IMR-90 (cell line): ENCODE results near the gene MFNG. TPM values are rescaled to one million over a fixed set of nuclear protein-coding genes. Genes with fewer than 3 reads are reported as not detected.

Experiments
- ATAC-seq: fragments of 200-7000 bp; cut with Tn5 transposase; 2 replicates; pipeline ENCODE4 v1.9.1; 2020; ENCODE audit warnings: low read depth, mild to moderate bottlenecking, moderate library complexity
- BruUV-seq: library from RNA; stranded (reverse); fragments of 400-500 nt; replicated peaks from 2 replicates; lab custom pipeline; 2021; lab: Mats Ljungman, UMichigan
- CTCF ChIA-PET: fragments of 300-600 bp; formaldehyde crosslinking; extraction: SDS; loops from one replicate; lab custom pipeline; 2021; ENCODE audit warnings: antibody characterized with exemption; lab: Yijun Ruan, JAX
- POLR2A ChIA-PET: fragments of 300-600 bp; sonication (Branson Sonifier 250); formaldehyde crosslinking; loops from one replicate; lab custom pipeline; 2022; ENCODE audit warnings: antibody characterized with exemption; ENCODE audit not compliant: unreplicated experiment; lab: Charles Lee
- DNase-seq: peaks from one replicate; pipeline ENCODE4 v3.0.0; 2013
- H2AFZ ChIP-seq: replicated peaks from 2 replicates; pipeline ENCODE3; 2013; ENCODE audit warnings: low read length, mild to moderate bottlenecking; ENCODE audit not compliant: poor library complexity
- H2AK5ac ChIP-seq: 2 replicates; pipeline ENCODE4 v1.6.1; 2013; ENCODE audit warnings: low read depth, low read length, inconsistent platforms
- H2AK9ac ChIP-seq: replicated peaks from 2 replicates; pipeline ENCODE3; 2013; ENCODE audit warnings: mild to moderate bottlenecking, low read depth, low read length, moderate library complexity; ENCODE audit not compliant: poor library complexity
- H2BK120ac ChIP-seq: 2 replicates; pipeline ENCODE4 v1.6.1; 2013; ENCODE audit warnings: low read depth, low read length, inconsistent platforms
- H2BK15ac ChIP-seq: 3 replicates; pipeline ENCODE4 v1.6.1; 2013; ENCODE audit warnings: low read depth, low read length, inconsistent platforms
- H2BK20ac ChIP-seq: 2 replicates; pipeline ENCODE4 v1.6.1; 2013; ENCODE audit warnings: low read depth, mild to moderate bottlenecking, inconsistent platforms, low read length, moderate library complexity
- H2BK5ac ChIP-seq: 2 replicates; pipeline ENCODE4 v1.6.1; 2013; ENCODE audit warnings: mild to moderate bottlenecking, low read depth, low read length, inconsistent platforms; ENCODE audit not compliant: poor library complexity, severe bottlenecking
- H3K14ac ChIP-seq: replicated peaks from 2 replicates; pipeline ENCODE4 v1.6.1; 2013; ENCODE audit warnings: low read depth, low read length, inconsistent platforms
- H3K18ac ChIP-seq: 2 replicates; pipeline ENCODE4 v1.6.1; 2013; ENCODE audit warnings: low read depth, low read length, control low read depth
- H3K23ac ChIP-seq: 2 replicates; pipeline ENCODE4 v1.6.1; 2013; ENCODE audit warnings: low read depth, low read length, inconsistent platforms
- H3K27ac ChIP-seq: 2 replicates; pipeline ENCODE4 v1.5.1; 2013; ENCODE audit warnings: mild to moderate bottlenecking, control low read depth, low read length; ENCODE audit not compliant: insufficient read depth
- H3K27me3 ChIP-seq: 2 replicates; pipeline ENCODE4 v1.6.1; 2013; ENCODE audit warnings: low read length; ENCODE audit not compliant: control insufficient read depth, insufficient read depth
- H3K36me3 ChIP-seq: 2 replicates; pipeline ENCODE4 v1.6.1; 2013; ENCODE audit warnings: low read length, mixed read lengths; ENCODE audit not compliant: control insufficient read depth, insufficient read depth
- H3K4ac ChIP-seq: 2 replicates; pipeline ENCODE4 v1.6.1; 2013; ENCODE audit warnings: low read depth, low read length, inconsistent platforms
- H3K4me1 ChIP-seq: 2 replicates; pipeline ENCODE4 v1.6.1; 2013; ENCODE audit warnings: low read length, mixed read lengths; ENCODE audit not compliant: control insufficient read depth, insufficient read depth
- H3K4me2 ChIP-seq: 2 replicates; pipeline ENCODE4 v1.6.1; 2013; ENCODE audit warnings: low read depth, mild to moderate bottlenecking, control low read depth, low read length, moderate library complexity
- H3K4me3 ChIP-seq: 2 replicates; pipeline ENCODE4 v1.5.1; 2013; ENCODE audit warnings: low read depth, mild to moderate bottlenecking, control low read depth, low read length, moderate library complexity; ENCODE audit not compliant: insufficient read depth
- H3K56ac ChIP-seq: 2 replicates; pipeline ENCODE4 v1.6.1; 2013; ENCODE audit warnings: low read length, inconsistent platforms; ENCODE audit not compliant: insufficient read depth; ENCODE audit errors: extremely low read depth
- H3K79me1 ChIP-seq, 2 experiments: 2 replicates each; pipeline ENCODE4 v1.6.1; 2013; ENCODE audit warnings: low read length in 2 of 2, inconsistent platforms in 1 of 2, low read depth in 1 of 2
- H3K9ac ChIP-seq: 2 replicates; pipeline ENCODE4 v1.6.1; 2013; ENCODE audit warnings: low read depth, low read length, control low read depth
- H3K9me1 ChIP-seq: 2 replicates; pipeline ENCODE4 v1.6.1; 2013; ENCODE audit warnings: low read length, inconsistent platforms; ENCODE audit not compliant: insufficient read depth
- H3K9me3 ChIP-seq: 2 replicates; pipeline ENCODE4 v1.6.1; 2013; ENCODE audit warnings: low read length; ENCODE audit not compliant: control insufficient read depth, insufficient read depth
- H4K20me1 ChIP-seq: 2 replicates; pipeline ENCODE4 v1.6.1; 2013; ENCODE audit warnings: low read length, inconsistent platforms; ENCODE audit not compliant: insufficient read depth
- H4K5ac ChIP-seq: 2 replicates; pipeline ENCODE4 v1.6.1; 2013; ENCODE audit warnings: mild to moderate bottlenecking, low read depth, low read length, control low read depth
- H4K8ac ChIP-seq, 2 experiments: 2 replicates each; pipeline ENCODE4 v1.6.1; 2013; ENCODE audit warnings: low read depth in 2 of 2, low read length in 2 of 2, control low read depth in 1 of 2, inconsistent platforms in 1 of 2
- H4K91ac ChIP-seq: 2 replicates; pipeline ENCODE4 v1.6.1; 2013; ENCODE audit warnings: low read depth, low read length, inconsistent platforms; ENCODE audit not compliant: insufficient read depth
- BHLHE40 ChIP-seq: fragments of 150-350 bp; IDR thresholded peaks from 2 replicates; pipeline ENCODE4 v1.6.1; 2016; ENCODE audit warnings: mild to moderate bottlenecking, low read depth, low read length
- CEBPB ChIP-seq: IDR thresholded peaks from 2 replicates; pipeline ENCODE4 v1.6.1; 2012; ENCODE audit warnings: low read depth, low read length, improper control_type of control experiment
- CHD1 ChIP-seq: IDR thresholded peaks from 2 replicates; pipeline ENCODE4 v1.6.1; 2012; ENCODE audit warnings: low read depth, low read length, improper control_type of control experiment
- CTCF ChIP-seq: conservative IDR thresholded peaks from 2 replicates; pipeline ENCODE4 v1.5.1; 2012; ENCODE audit warnings: mild to moderate bottlenecking, low read depth, low read length, improper control_type of control experiment
- ELK1 ChIP-seq: fragments of 150-350 bp; IDR thresholded peaks from 2 replicates; pipeline ENCODE4 v1.6.1; 2016; ENCODE audit warnings: low read depth, mild to moderate bottlenecking, low read length, moderate library complexity, borderline replicate concordance
- MAFK ChIP-seq: IDR thresholded peaks from 2 replicates; pipeline ENCODE4 v1.6.1; 2012; ENCODE audit warnings: low read depth, low read length, improper control_type of control experiment
- MAZ ChIP-seq: IDR thresholded peaks from 2 replicates; pipeline ENCODE4 v1.6.1; 2012; ENCODE audit warnings: low read depth, mild to moderate bottlenecking, low read length, improper control_type of control experiment, moderate library complexity, borderline replicate concordance
- MXI1 ChIP-seq: IDR thresholded peaks from 2 replicates; pipeline ENCODE4 v1.6.1; 2012; ENCODE audit warnings: low read depth, mild to moderate bottlenecking, low read length, moderate library complexity, borderline replicate concordance
- NFE2L2 ChIP-seq: fragments of 150-350 bp; IDR thresholded peaks from 2 replicates; pipeline ENCODE4 v1.6.1; 2016; ENCODE audit warnings: low read depth, mild to moderate bottlenecking, low read length
- POLR2A ChIP-seq: IDR thresholded peaks from 2 replicates; pipeline ENCODE4 v1.6.1; 2012; ENCODE audit warnings: mild to moderate bottlenecking, low read depth, low read length
- RAD21 ChIP-seq: IDR thresholded peaks from 2 replicates; pipeline ENCODE4 v1.6.1; 2012; ENCODE audit warnings: low read length, improper control_type of control experiment
- RCOR1 ChIP-seq: IDR thresholded peaks from 2 replicates; pipeline ENCODE4 v1.6.1; 2012; ENCODE audit warnings: mild to moderate bottlenecking, low read length, improper control_type of control experiment; ENCODE audit not compliant: insufficient replicate concordance
- RFX5 ChIP-seq: IDR thresholded peaks from 2 replicates; pipeline ENCODE4 v1.8.0; 2012; ENCODE audit warnings: low read depth, mild to moderate bottlenecking, low read length, moderate library complexity
- WGBS, 2 experiments: methylation state at CpG; one replicate each; pipeline versions ENCODE4 v1.1.5 to v1.1.7; 2013; ENCODE audit warnings: missing lambda C conversion rate in 2 of 2; ENCODE audit not compliant: insufficient read length in 1 of 2; ENCODE audit errors: extremely low coverage in 2 of 2; 5-methylcytosine and 5-hydroxymethylcytosine counted together
- dilution Hi-C: fragments of 300-500 bp; cut with HindIII; formaldehyde crosslinking; loops from one replicate; pipeline ENCODE4 v1.14.3; 2018; ENCODE audit warnings: low sequenced_read_pairs; ENCODE audit not compliant: unreplicated experiment
- in situ Hi-C: fragments of 300-500 bp; cut with MboI; formaldehyde crosslinking; loops from 3 replicates; pipeline ENCODE4 v1.14.3; 2019; ENCODE audit warnings: low sequenced_read_pairs, inconsistent platforms, mixed read lengths
- intact Hi-C: fragments of 100-400 bp; cut with micrococcal nuclease; formaldehyde crosslinking; loops from 2 replicates; pipeline ENCODE4 v1.10.0; 2022
- polyA plus RNA-seq, 3 experiments: library from polyadenylated mRNA; depleted of rRNA; stranded (reverse); fragments of >200 nt; gene quantifications; 2 replicates each; pipeline ENCODE4 v1.2.3, GENCODE V29; 2012; ENCODE audit warnings: low replicate concordance in 1 of 3
- total RNA-seq: library from RNA; depleted of rRNA; stranded (reverse); fragments of >200 nt; gene quantifications from 2 replicates; pipeline ENCODE4 v1.2.3, GENCODE V29; 2012
- TF ChIP-seq, protein P1 (sequence below): fragments of 150-350 bp; IDR thresholded peaks from 2 replicates; pipeline ENCODE4 v1.6.1; 2017; ENCODE audit warnings: mild to moderate bottlenecking, antibody characterized with exemption, low read length, low read depth

MFNG gene
- total and polyA plus RNA-seq, 2 of the 4 experiments (the other 2 are of a cell fraction), result 0.15 TPM; not detected in 1

DNA sequence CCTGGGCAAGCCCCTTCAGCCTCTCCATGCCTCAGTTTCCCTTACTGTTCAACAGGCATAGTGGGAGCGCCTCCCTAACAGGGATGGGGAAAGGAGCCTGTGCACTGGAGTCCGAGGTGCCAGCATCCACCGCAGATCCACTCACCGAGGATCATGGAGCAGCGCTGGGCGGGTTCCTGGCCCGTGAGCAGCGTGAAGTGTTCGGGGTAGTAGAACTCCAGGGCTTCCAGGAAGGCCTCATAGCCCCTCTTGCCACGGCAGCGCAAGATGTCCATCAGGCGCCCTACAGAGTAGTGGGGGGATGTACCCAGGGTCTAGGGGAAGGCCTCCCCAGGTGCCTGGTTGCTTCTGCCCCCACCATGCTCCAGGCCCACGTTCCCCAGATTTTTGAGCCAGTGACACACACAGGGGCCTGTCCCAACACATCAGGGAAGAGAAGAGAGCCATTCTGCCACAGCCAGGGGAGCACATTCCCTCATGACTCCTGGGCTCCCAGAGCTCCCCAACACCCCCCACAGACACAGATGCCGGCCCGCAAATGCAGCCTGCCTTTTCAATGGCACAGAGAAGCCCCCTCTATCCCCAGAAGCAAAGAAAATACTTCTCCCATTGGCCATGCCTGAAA is 31.8 kb upstream of the MFNG start (continued):
- TF ChIP-seq RCOR1, result no peak

- no peak overlapping the region for H3K27ac ChIP-seq
- no peak overlapping the region for H3K14ac ChIP-seq
- intact Hi-C loops, result no loop called here
- H3K9me3 ChIP-seq, result no peaks in the 10 kb centered on the region
- POLR2A ChIA-PET, result interaction anchor here (0.7 kb wide), 1 partner anchor 1091 kb away, joined by 5 read pairs; no protein-coding TSS in a partner anchor
- CTCF ChIA-PET, result no interaction called here
- H3K9ac ChIP-seq, result no peak overlapping the region
- H3K4me2 ChIP-seq, result no peak overlapping the region
- H3K23ac ChIP-seq, result no peak overlapping the region
- no peak overlapping the region for H3K18ac ChIP-seq
- no peak overlapping the region for H4K5ac ChIP-seq
- peaks cover 9% of the 10 kb centered on the region; the same call in 1 of the 2 replicates for H3K36me3 ChIP-seq
- DNase-seq, result no peak
- no peak for ATAC-seq
- no peak overlapping the region for H3K56ac ChIP-seq
- peaks cover 10% of the 10 kb centered on the region for H3K9me1 ChIP-seq
- H2BK15ac ChIP-seq, result no peak overlapping the region
- H2AK9ac ChIP-seq, result no peak overlapping the region
- H3K27me3 ChIP-seq, result no peaks in the 10 kb centered on the region
- in situ Hi-C loops, result no loop called here
- H2BK20ac ChIP-seq, result no peak overlapping the region
- H2BK5ac ChIP-seq, result no peak overlapping the region
- no peak overlapping the region for H3K4ac ChIP-seq
- no peak overlapping the region for H4K8ac ChIP-seq
- H3K4me1 ChIP-seq, result peaks cover 17% of the 10 kb centered on the region
- H3K79me1 ChIP-seq, result peaks cover 6 to 28% of the 10 kb centered on the region in 2 experiments
- no peak overlapping the region for H2AK5ac ChIP-seq
- dilution Hi-C loops, result no loop called here
- BruUV-seq, result no TSS peak
- no peak overlapping the region for H3K4me3 ChIP-seq
- no peak overlapping the region for H2AFZ ChIP-seq
- peaks cover 13% of the 10 kb centered on the region; the same call in 1 of the 2 replicates for H4K20me1 ChIP-seq
- H4K91ac ChIP-seq, result no peak overlapping the region
- no CpG with 5 or more reads among the region's 1 CpG for WGBS, 2 experiments
- no peak overlapping the region for H2BK120ac ChIP-seq
- TF ChIP-seq, protein P1, sequence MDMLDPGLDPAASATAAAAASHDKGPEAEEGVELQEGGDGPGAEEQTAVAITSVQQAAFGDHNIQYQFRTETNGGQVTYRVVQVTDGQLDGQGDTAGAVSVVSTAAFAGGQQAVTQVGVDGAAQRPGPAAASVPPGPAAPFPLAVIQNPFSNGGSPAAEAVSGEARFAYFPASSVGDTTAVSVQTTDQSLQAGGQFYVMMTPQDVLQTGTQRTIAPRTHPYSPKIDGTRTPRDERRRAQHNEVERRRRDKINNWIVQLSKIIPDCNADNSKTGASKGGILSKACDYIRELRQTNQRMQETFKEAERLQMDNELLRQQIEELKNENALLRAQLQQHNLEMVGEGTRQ, result no peak
- TF ChIP-seq MXI1 (no peak), RFX5 (no peak), ELK1 (no peak), CHD1 (no peak), RAD21 (no peak), MAFK (no peak), CTCF (no peak), POLR2A (no peak), CEBPB (no peak), BHLHE40 (no peak), MAZ (no peak), NFE2L2 (no peak)
These were observed 30.3 kb upstream of the MFNG start for GRCh38 chr22:37516456-37516855.
